ENCODE measurements around the gene EFTUD2. TPM values are rescaled to one million over a fixed set of nuclear protein-coding genes. Genes with fewer than 3 reads are reported as not detected.

The EFTUD2 gene
- total RNA-seq, 2 donors from 2014 or later = 35.2 to 117 TPM

DNA sequence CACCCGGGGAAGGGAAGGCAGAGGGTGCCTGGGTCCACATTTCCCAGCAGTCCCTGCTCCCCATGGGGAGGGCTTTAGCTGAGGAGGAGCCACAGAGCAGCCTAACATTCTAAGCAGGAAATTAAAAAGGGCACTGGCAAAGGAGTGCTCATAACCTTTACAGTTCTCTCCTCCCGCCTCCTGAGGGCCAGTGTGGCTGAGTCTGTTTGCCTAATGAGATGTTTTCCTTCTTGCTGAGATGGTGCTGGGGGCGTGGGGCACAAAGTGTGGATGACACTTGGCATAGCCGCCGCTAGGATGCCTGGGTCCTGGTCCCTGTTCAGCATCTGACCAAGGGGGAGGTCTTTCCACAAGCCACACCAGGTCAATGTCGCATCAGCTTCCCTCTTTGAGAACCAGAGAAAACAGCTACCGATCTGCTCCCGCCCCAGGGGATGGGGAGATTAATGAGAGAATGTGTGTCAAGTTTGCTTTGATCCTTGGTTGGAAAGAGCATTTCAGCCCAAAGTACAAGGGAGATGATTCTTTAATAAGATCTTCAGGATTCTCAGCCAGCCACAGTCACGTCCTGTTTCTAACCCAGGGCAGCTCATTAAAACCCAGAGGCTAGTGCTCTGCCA is 42.6 kb upstream of the EFTUD2 start:
- H3K27ac ChIP-seq = no peak overlapping the region
- ATAC-seq (ENCODE audit: insufficient number of reproducible peaks, low FRiP score, low read depth) (no peak), DNase-seq (ENCODE audit: low spot score) (no peak)
- no peaks in the 10 kb centered on the region for H3K9me3 ChIP-seq
- H3K4me1 ChIP-seq (ENCODE audit: control insufficient read depth in 1 of 2, low read depth in 2 of 2) = peaks cover 0 to 1% of the 10 kb centered on the region in 2 donors
- no peak for TF ChIP-seq CTCF (IDR thresholded peaks at IDR 0.05)
- no peaks in the 10 kb centered on the region for H3K27me3 ChIP-seq (replicated peaks; ENCODE audit: insufficient read depth)
- H3K4me3 ChIP-seq = no peak overlapping the region
- no peaks in the 10 kb centered on the region for H3K36me3 ChIP-seq

DNA sequence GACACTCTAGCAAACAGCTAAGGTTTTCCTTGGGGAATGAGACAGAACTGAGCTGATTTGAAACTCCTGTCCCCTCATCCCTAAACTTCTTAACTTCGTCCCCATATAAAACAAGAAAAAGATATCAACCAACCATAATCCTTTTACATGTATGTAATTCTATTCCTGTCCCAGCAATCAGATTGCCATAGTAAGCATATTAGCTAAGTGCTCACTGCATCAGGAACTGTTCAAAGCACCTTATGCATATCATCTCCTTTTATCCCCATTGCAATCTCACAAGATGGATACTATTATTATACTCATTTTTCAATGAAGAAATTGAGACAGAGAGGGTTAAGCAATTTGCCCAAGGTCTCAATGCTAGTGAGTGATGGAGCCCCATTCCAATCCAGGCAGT is 41.5 kb upstream of the EFTUD2 start:
- TF ChIP-seq CTCF (IDR thresholded peaks at IDR 0.05) = no peak
- no peak for ATAC-seq (ENCODE audit: insufficient number of reproducible peaks, low FRiP score, low read depth)
- H3K27ac ChIP-seq = no peak overlapping the region

DNA sequence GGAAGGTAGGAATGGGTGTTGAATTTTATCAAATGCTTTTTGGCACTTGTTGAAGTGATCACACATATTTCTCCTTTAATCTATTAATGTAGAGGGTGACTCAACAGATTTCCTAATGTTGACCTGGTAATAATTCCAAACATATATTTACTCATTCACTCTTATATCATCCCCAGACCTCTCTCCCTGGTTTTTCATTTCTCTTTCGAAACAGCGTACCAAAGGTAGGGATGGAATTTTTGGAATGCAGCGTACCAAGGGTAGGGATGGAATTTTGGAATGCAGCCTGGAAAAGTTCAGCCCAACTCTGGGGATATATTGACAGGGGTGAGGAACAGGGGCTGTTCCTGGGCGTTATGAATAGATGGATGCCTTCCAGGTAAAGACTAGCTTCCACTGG is 41.1 kb upstream of the EFTUD2 start:
- no peak overlapping the region for H3K27ac ChIP-seq
- no peak for TF ChIP-seq CTCF (IDR thresholded peaks at IDR 0.05)
- no peaks in the 10 kb centered on the region for H3K4me1 ChIP-seq (ENCODE audit: control insufficient read depth in 1 of 2, low read depth in 2 of 2)
- no peaks in the 10 kb centered on the region for H3K27me3 ChIP-seq (replicated peaks; ENCODE audit: insufficient read depth)
- no peak overlapping the region for H3K4me3 ChIP-seq
- H3K9me3 ChIP-seq = no peaks in the 10 kb centered on the region
- no peaks in the 10 kb centered on the region for H3K36me3 ChIP-seq
- DNase-seq (ENCODE audit: low spot score) = no peak
- no peak for ATAC-seq (ENCODE audit: insufficient number of reproducible peaks, low FRiP score, low read depth)

More for the DNA sequence above, 41.5 kb upstream of the EFTUD2 start:
- DNase-seq (ENCODE audit: low spot score) = no peak
- no peaks in the 10 kb centered on the region for H3K27me3 ChIP-seq (replicated peaks; ENCODE audit: insufficient read depth)
- H3K4me3 ChIP-seq = no peak overlapping the region
- no peaks in the 10 kb centered on the region for H3K4me1 ChIP-seq (ENCODE audit: control insufficient read depth in 1 of 2, low read depth in 2 of 2)
- H3K36me3 ChIP-seq = no peaks in the 10 kb centered on the region
- H3K9me3 ChIP-seq = no peaks in the 10 kb centered on the region

- no peak overlapping the region for H3K4me3 ChIP-seq
- H3K27me3 ChIP-seq (replicated peaks; ENCODE audit: insufficient read depth) = no peaks in the 10 kb centered on the region
- TF ChIP-seq CTCF (IDR thresholded peaks at IDR 0.05) = no peak
- DNase-seq (ENCODE audit: low spot score) = no peak
- no peaks in the 10 kb centered on the region for H3K36me3 ChIP-seq
- no peaks in the 10 kb centered on the region for H3K4me1 ChIP-seq (ENCODE audit: control insufficient read depth in 1 of 2, low read depth in 2 of 2)
- H3K9me3 ChIP-seq = no peaks in the 10 kb centered on the region
- no peak for ATAC-seq (ENCODE audit: insufficient number of reproducible peaks, low FRiP score, low read depth)
- H3K27ac ChIP-seq = no peak overlapping the region
These were observed 35.9 kb upstream of the EFTUD2 start for GRCh38 chr17:44935116-44935515.

DNA sequence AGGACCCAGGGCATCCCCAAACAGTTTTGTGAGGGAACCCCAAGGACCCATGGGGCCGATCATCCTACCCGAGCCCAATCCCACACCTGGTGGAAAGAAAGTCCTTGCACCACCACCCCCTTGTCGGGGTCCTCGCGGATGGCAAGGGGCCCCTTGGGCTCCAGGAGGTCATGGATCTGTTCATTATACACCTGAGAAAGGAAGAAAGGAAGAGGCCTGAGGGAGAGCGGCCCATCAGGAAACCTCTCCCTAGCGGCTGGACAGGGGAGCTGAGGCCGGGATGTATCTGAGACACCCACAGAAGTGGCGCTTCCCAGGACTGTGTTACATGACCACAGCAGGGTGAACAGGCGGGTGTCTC is 35.5 kb upstream of the EFTUD2 start:
- ATAC-seq (ENCODE audit: insufficient number of reproducible peaks, low FRiP score, low read depth) = no peak

More for the DNA sequence above, 35.5 kb upstream of the EFTUD2 start:
- no peaks in the 10 kb centered on the region for H3K27me3 ChIP-seq (replicated peaks; ENCODE audit: insufficient read depth)
- no peaks in the 10 kb centered on the region for H3K4me1 ChIP-seq (ENCODE audit: control insufficient read depth in 1 of 2, low read depth in 2 of 2)
- H3K4me3 ChIP-seq = no peak overlapping the region
- H3K36me3 ChIP-seq = no peaks in the 10 kb centered on the region
- no peak overlapping the region for H3K27ac ChIP-seq
- H3K9me3 ChIP-seq = no peaks in the 10 kb centered on the region
- no peak for TF ChIP-seq CTCF (IDR thresholded peaks at IDR 0.05)
- no peak for DNase-seq (ENCODE audit: low spot score)
